Activated CD8-positive, alpha-beta T cell treated with anti-CD3 and anti-CD28 coated beads, Interleukin-2, amount 10 ng/mL, durations not matched to agents 7 days and 5 days (primary cell): ENCODE results near the gene PPP1R17. TPM values are rescaled to one million over a fixed set of nuclear protein-coding genes. Genes with fewer than 3 reads are reported as not detected.

ENCODE experiments used
- ATAC-seq: fragments of 150-1000 bp; cut with Tn5 transposase; one replicate; pipeline ENCODE4 v1.10.0; 2021; ENCODE audit warnings: moderate library complexity
- CTCF ChIA-PET: fragments of 350-600 bp; sonication (Branson Sonifier 250); formaldehyde crosslinking; loops from one replicate; lab custom pipeline; 2021; ENCODE audit warnings: antibody characterized with exemption; lab: Charles Lee
- POLR2A ChIA-PET: fragments of 350-600 bp; sonication (Branson Sonifier 250); formaldehyde crosslinking; loops from one replicate; lab custom pipeline; 2021; ENCODE audit warnings: antibody characterized with exemption; lab: Charles Lee
- DNase-seq: peaks from one replicate; pipeline ENCODE4 v3.0.0-alpha.2; 2020
- H3K27ac Mint-ChIP-seq: one replicate; pipeline ENCODE4 v1.8.0; 2021; ENCODE audit warnings: mild to moderate bottlenecking, mixed read lengths
- H3K27me3 Mint-ChIP-seq: one replicate; pipeline ENCODE4 v1.8.0; 2021; ENCODE audit warnings: low read depth, mixed read lengths
- H3K36me3 Mint-ChIP-seq: one replicate; pipeline ENCODE4 v1.8.0; 2021; ENCODE audit warnings: low read depth, mixed read lengths
- H3K4me1 Mint-ChIP-seq: one replicate; pipeline ENCODE4 v1.8.0; 2021; ENCODE audit warnings: low read depth, mixed read lengths
- H3K4me3 Mint-ChIP-seq: one replicate; pipeline ENCODE4 v1.8.0; 2021; ENCODE audit warnings: mild to moderate bottlenecking, mixed read lengths
- H3K9me3 Mint-ChIP-seq: one replicate; pipeline ENCODE4 v1.8.0; 2022; ENCODE audit warnings: mixed read lengths; ENCODE audit not compliant: insufficient read depth
- total RNA-seq, 2 experiments: library from RNA; stranded (reverse); gene quantifications; one replicate each; pipeline ENCODE4 v1.2.3, GENCODE V29; 2021

PPP1R17 gene
- total RNA-seq, 2 experiments from 2014 or later = not detected

- Mint-ChIP-seq H3K27ac (no peak overlapping the region), H3K4me1 (no peaks in the 10 kb centered on the region), H3K36me3 (no peaks in the 10 kb centered on the region), H3K4me3 (no peak overlapping the region), H3K27me3 (no peaks in the 10 kb centered on the region), H3K9me3 (no peaks in the 10 kb centered on the region)
- POLR2A ChIA-PET = no interaction called here
- CTCF ChIA-PET = no interaction called here
- ATAC-seq (no peak), DNase-seq (no peak)
These were observed 64.7 kb downstream of the PPP1R17 start for GRCh38 chr7:31751726-31752125.

Other genes with a start within 250 kb of the PPP1R17 start
- not detected for gene ITPRID1, start 173.1 kb upstream of the PPP1R17 start, total RNA-seq